GM12801 (cell line): ENCODE results near the gene PSRC1.

Experiments used
- CTCF ChIP-seq: IDR thresholded peaks from one replicate; pipeline ENCODE4 v1.5.1; 2011; ENCODE audit warnings: control low read depth; ENCODE audit not compliant: insufficient read length; ENCODE audit errors: extremely low read depth

The PSRC1 gene

GRCh38 chr1:109248444-109248796, 34.5 kb downstream of the PSRC1 start:
- TF ChIP-seq CTCF: no peak

GRCh38 chr1:109247401-109248365, 35.3 kb downstream of the PSRC1 start:
- no peak for TF ChIP-seq CTCF

- no peak for TF ChIP-seq CTCF
Observed at GRCh38 chr1:109246141-109246551, 36.8 kb downstream of the PSRC1 start.

- TF ChIP-seq CTCF: no peak
Observed at GRCh38 chr1:109243860-109244552, 38.9 kb downstream of the PSRC1 start.

GRCh38 chr1:109243221-109243620, 39.7 kb downstream of the PSRC1 start:
- TF ChIP-seq CTCF: no peak

- TF ChIP-seq CTCF: no peak
Observed at GRCh38 chr1:109242387-109242786, 40.6 kb downstream of the PSRC1 start.

GRCh38 chr1:109241841-109242345, 41.1 kb downstream of the PSRC1 start:
- no peak for TF ChIP-seq CTCF
